DND-41 (cell line): ENCODE data around the gene MRPL44.
"Not testable (repeated sequence)": the region's sequence is repeated elsewhere in the genome, so short reads cannot be mapped to it uniquely, and the experiment has no call there.

Source experiments
- ATAC-seq: fragments of 200-7000 bp; cut with Tn5 transposase; 3 replicates; pipeline ENCODE4 v1.9.1; 2021; ENCODE audit warnings: low read depth; ENCODE audit not compliant: insufficient read depth
- DNase-seq: peaks from one replicate; pipeline ENCODE4 v3.0.0-alpha.2; 2020
- H2AFZ ChIP-seq: 2 replicates; pipeline ENCODE4 v1.6.0; 2012; ENCODE audit warnings: low read depth, low read length
- H3K27ac ChIP-seq: 2 replicates; pipeline ENCODE4 v1.5.1; 2012; ENCODE audit warnings: low read length, inconsistent platforms
- H3K27me3 ChIP-seq: fragments of 200-600 bp; sonication (generic); 2 replicates; pipeline ENCODE4 v1.6.0; 2012; ENCODE audit warnings: low read length, mild to moderate bottlenecking, inconsistent platforms; ENCODE audit not compliant: insufficient read depth, poor library complexity
- H3K36me3 ChIP-seq: 2 replicates; pipeline ENCODE4 v1.5.1; 2012; ENCODE audit warnings: low read length, inconsistent platforms; ENCODE audit not compliant: insufficient read depth
- H3K4me1 ChIP-seq: 2 replicates; pipeline ENCODE4 v1.5.1; 2012; ENCODE audit warnings: mild to moderate bottlenecking, low read length; ENCODE audit not compliant: insufficient read depth
- H3K4me2 ChIP-seq: 2 replicates; pipeline ENCODE4 v1.6.0; 2012; ENCODE audit warnings: mild to moderate bottlenecking, moderate library complexity, low read length, inconsistent platforms; ENCODE audit not compliant: insufficient read depth
- H3K4me3 ChIP-seq, 2 experiments: fragments of 200-600 bp in 1 of 2; shearing (Covaris generic) in 1 of 2; 2 replicates each; pipeline ENCODE4 v1.5.1; 2012 to 2016; ENCODE audit warnings: inconsistent platforms in 2 of 2, low read length in 2 of 2, mild to moderate bottlenecking in 2 of 2, low read depth in 1 of 2, moderate library complexity in 1 of 2
- H3K79me2 ChIP-seq: 2 replicates; pipeline ENCODE4 v1.6.0; 2012; ENCODE audit warnings: low read length, inconsistent platforms; ENCODE audit not compliant: insufficient read depth
- H3K9ac ChIP-seq: 2 replicates; pipeline ENCODE4 v1.6.0; 2012; ENCODE audit warnings: low read depth, mild to moderate bottlenecking, inconsistent platforms, low read length, moderate library complexity
- H3K9me3 ChIP-seq: 2 replicates; pipeline ENCODE4 v1.5.1; 2012; ENCODE audit warnings: low read length, moderate library complexity, mild to moderate bottlenecking, inconsistent platforms; ENCODE audit not compliant: insufficient read depth, severe bottlenecking
- H4K20me1 ChIP-seq: 2 replicates; pipeline ENCODE4 v1.6.0; 2012; ENCODE audit warnings: low read length; ENCODE audit not compliant: insufficient read depth
- EZH2 ChIP-seq: IDR thresholded peaks from 3 replicates; pipeline ENCODE4 v1.6.1; 2012; ENCODE audit warnings: borderline replicate concordance, low read depth, mild to moderate bottlenecking, moderate library complexity, low read length, inconsistent platforms; ENCODE audit not compliant: severe bottlenecking
- TF ChIP-seq, protein P1 (sequence below): IDR thresholded peaks from 2 replicates; pipeline ENCODE4 v1.5.1; 2012; ENCODE audit warnings: borderline replicate concordance, low read length, moderate library complexity, mild to moderate bottlenecking; ENCODE audit not compliant: poor library complexity, severe bottlenecking; ENCODE audit errors: extremely low read depth

Gene MRPL44

DNA sequence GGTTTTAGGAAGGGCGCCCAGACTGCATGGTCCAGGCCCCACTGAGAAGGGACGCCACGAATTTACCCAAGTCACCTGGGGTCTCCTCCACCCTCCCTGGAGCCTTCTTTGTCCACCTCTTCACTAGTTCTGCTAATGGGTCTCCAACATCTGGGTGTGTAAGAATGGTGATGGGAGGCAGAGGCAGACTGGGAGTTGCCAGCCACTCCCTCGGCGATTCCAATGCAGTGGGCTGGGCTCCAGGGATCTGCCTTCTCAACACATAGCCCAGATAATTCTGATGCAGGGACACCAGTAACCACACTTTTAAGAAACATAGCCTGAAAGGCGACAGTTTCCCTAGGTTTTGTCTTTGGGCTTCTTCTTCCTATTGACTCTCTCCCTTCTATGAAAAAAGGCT lies 39.1 kb downstream of the MRPL44 start:
- Histone ChIP-seq H3K27ac (no peak overlapping the region), H3K27me3 (no peaks in the 10 kb centered on the region), H3K79me2 (no peaks in the 10 kb centered on the region), H3K9me3 (no peaks in the 10 kb centered on the region), H4K20me1 (no peaks in the 10 kb centered on the region), H3K4me1 (peaks cover 6% of the 10 kb centered on the region; the same call in 1 of the 2 replicates), H3K36me3 (no peaks in the 10 kb centered on the region), H3K4me2 (no peak overlapping the region), H3K4me3 (no peak overlapping the region), H3K9ac (no peak overlapping the region), H2AFZ (no peak overlapping the region)
- no peak for TF ChIP-seq EZH2
- TF ChIP-seq, protein P1, sequence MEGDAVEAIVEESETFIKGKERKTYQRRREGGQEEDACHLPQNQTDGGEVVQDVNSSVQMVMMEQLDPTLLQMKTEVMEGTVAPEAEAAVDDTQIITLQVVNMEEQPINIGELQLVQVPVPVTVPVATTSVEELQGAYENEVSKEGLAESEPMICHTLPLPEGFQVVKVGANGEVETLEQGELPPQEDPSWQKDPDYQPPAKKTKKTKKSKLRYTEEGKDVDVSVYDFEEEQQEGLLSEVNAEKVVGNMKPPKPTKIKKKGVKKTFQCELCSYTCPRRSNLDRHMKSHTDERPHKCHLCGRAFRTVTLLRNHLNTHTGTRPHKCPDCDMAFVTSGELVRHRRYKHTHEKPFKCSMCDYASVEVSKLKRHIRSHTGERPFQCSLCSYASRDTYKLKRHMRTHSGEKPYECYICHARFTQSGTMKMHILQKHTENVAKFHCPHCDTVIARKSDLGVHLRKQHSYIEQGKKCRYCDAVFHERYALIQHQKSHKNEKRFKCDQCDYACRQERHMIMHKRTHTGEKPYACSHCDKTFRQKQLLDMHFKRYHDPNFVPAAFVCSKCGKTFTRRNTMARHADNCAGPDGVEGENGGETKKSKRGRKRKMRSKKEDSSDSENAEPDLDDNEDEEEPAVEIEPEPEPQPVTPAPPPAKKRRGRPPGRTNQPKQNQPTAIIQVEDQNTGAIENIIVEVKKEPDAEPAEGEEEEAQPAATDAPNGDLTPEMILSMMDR: no peak
- ATAC-seq: no peak
- no peak for DNase-seq

DNA sequence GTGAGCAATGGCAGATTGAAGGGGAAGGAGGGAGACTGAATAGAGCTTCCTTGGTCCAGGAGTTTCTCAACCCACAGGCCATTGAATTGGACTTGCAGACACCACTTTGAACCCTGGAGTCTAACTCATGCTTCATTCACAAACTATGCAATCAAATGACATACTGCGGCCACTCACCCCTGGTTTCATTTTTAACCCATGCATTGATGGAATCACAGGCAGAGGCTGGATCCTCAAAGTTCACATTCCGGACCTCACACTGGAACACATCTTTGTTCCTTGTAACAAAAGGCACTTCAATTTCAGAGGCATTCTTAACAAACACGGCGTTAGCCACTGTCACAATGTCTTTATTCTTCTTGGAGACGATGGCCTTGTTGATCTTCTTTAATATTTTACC lies 40.7 kb downstream of the MRPL44 start:
- Histone ChIP-seq H4K20me1 (no peaks in the 10 kb centered on the region), H3K4me3 (no peak overlapping the region), H3K9me3 (no peaks in the 10 kb centered on the region), H3K79me2 (no peaks in the 10 kb centered on the region), H3K27ac (no peak overlapping the region), H3K4me2 (no peak overlapping the region), H3K27me3 (no peaks in the 10 kb centered on the region), H2AFZ (no peak overlapping the region), H3K36me3 (no peaks in the 10 kb centered on the region), H3K9ac (no peak overlapping the region), H3K4me1 (peaks cover 6% of the 10 kb centered on the region; the same call in 1 of the 2 replicates)
- TF ChIP-seq EZH2: no peak
- TF ChIP-seq, protein P1: no peak
- DNase-seq (no peak), ATAC-seq (no peak)

DNA sequence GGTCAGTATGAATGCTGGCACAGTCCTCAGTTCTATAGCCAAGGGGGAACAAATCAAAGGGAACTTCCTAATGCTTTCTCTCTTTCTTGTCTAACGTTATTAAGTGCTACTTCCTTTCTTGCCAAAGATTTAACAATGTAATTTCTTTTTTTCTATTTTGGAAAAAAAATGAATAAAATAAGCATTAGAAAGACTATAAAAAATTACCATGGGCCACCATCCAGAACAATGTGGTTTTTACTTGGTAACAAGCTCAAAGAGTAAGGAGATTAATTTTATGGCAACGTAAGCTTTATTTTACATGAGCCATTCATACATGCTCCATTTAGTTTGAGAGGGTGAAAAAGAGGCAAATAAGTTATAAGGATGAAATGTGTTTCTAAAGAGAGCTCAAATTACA lies 41.7 kb downstream of the MRPL44 start:
- H3K36me3 ChIP-seq: no peaks in the 10 kb centered on the region
- no peaks in the 10 kb centered on the region for H4K20me1 ChIP-seq
- H3K4me2 ChIP-seq: no peak overlapping the region
- no peak for TF ChIP-seq EZH2
- TF ChIP-seq, protein P1: no peak
- DNase-seq (no peak), ATAC-seq (no peak)
- no peaks in the 10 kb centered on the region for H3K27me3 ChIP-seq
- no peak overlapping the region for H2AFZ ChIP-seq
- H3K9me3 ChIP-seq: no peaks in the 10 kb centered on the region
- no peak overlapping the region for H3K9ac ChIP-seq
- H3K79me2 ChIP-seq: no peaks in the 10 kb centered on the region
- H3K4me1 ChIP-seq: peaks cover 6% of the 10 kb centered on the region; the same call in 1 of the 2 replicates
- no peak overlapping the region for H3K4me3 ChIP-seq
- no peak overlapping the region for H3K27ac ChIP-seq

DNA sequence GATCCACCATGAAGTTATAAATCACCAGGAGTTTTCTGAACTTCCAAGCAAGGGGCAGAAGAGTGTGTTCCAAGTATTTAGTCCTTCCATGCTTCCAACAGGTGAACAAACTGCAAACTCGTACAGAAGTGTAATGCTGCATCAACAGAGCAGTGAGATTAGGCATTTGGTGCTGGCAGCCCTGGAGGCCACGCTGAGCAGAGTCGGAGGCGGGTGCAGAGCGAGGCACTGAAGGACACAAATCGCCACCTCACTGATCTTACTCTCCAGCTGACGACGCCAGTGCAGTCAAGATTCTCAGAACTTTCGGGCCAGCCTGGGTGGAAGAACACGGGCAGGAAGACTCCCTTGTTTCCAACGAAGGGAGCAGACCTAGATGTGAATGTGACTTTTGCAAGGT lies 42.6 kb downstream of the MRPL44 start:
- DNase-seq (no peak), ATAC-seq (no peak)
- no peak overlapping the region for H3K27ac ChIP-seq
- no peaks in the 10 kb centered on the region for H3K79me2 ChIP-seq
- TF ChIP-seq, protein P1: no peak
- no peak for TF ChIP-seq EZH2
- no peaks in the 10 kb centered on the region for H3K27me3 ChIP-seq
- no peak overlapping the region for H3K4me2 ChIP-seq
- H3K4me3 ChIP-seq: no peak overlapping the region
- H3K4me1 ChIP-seq: peaks cover 6% of the 10 kb centered on the region; the same call in 1 of the 2 replicates
- H4K20me1 ChIP-seq: no peaks in the 10 kb centered on the region
- H2AFZ ChIP-seq: no peak overlapping the region
- H3K9me3 ChIP-seq: no peaks in the 10 kb centered on the region
- no peaks in the 10 kb centered on the region for H3K36me3 ChIP-seq
- no peak overlapping the region for H3K9ac ChIP-seq

DNA sequence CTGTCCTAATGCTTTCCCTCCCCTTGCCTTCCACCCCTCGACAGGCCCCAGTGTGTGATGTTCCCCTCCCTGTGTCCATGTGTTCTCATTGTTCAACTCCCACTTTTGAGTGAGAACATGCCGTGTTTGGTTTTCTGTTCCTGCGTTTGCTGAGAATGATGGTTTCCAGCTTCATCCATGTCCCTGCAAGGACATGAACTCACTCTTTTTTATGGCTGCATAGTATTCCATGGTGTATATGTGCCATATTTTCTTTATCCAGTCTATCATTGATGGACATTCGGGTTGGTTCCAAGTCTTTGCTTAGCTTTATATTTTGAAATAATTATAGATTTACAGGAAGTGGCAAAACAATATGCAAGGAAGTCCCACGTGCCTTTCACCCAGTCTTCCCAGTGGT lies 43.4 kb downstream of the MRPL44 start:
- H3K4me3 ChIP-seq, H3K4me2 ChIP-seq, H4K20me1 ChIP-seq, H3K27ac ChIP-seq, H3K36me3 ChIP-seq, H3K9me3 ChIP-seq, DNase-seq, H3K4me1 ChIP-seq, H2AFZ ChIP-seq, H3K9ac ChIP-seq, H3K27me3 ChIP-seq, H3K79me2 ChIP-seq, ATAC-seq: not testable (repeated sequence)
